ENCODE results near the gene ZSWIM6. TPM values are rescaled to one million over a fixed set of nuclear protein-coding genes. Genes with fewer than 3 reads are reported as not detected.

ZSWIM6 gene
- total and polyA plus RNA-seq, 2 experiments from 2014 or later, result 9.0 to 12.7 TPM

GRCh38 chr5:61587125-61587524, 255.1 kb downstream of the ZSWIM6 start:
- H3K36me3 ChIP-seq (replicated peaks; ENCODE audit: insufficient read depth, low read depth), result no peaks in the 10 kb centered on the region
- no peak overlapping the region for H3K27ac ChIP-seq
- no peaks in the 10 kb centered on the region for H3K9me3 ChIP-seq (ENCODE audit: low read depth)
- no peaks in the 10 kb centered on the region for H3K4me1 ChIP-seq (ENCODE audit: insufficient read depth)
- WGBS (ENCODE audit: low lambda C conversion rate, missing lambda C conversion rate), result 96% methylated on average over 6 of the region's 6 CpGs
- DNase-seq (ENCODE audit: low spot score), result no peak
- H2AFZ ChIP-seq, result no peak overlapping the region
- H3K27me3 ChIP-seq, result no peaks in the 10 kb centered on the region
- no peak for TF ChIP-seq EZH2 (IDR thresholded peaks at IDR 0.05; ENCODE audit: borderline replicate concordance)
- TF ChIP-seq CTCF (IDR thresholded peaks at IDR 0.05; ENCODE audit: poor library complexity), result no peak
- no peak for TF ChIP-seq EZH2phosphoT487 (IDR thresholded peaks at IDR 0.05; ENCODE audit: low read depth, severe bottlenecking, unreplicated experiment)
- no peak overlapping the region for H3K4me2 ChIP-seq
- H4K20me1 ChIP-seq (ENCODE audit: insufficient read depth, poor library complexity, severe bottlenecking), result no peaks in the 10 kb centered on the region
- H3K4me3 ChIP-seq, result no peak overlapping the region
- no peaks in the 10 kb centered on the region for H3K79me2 ChIP-seq
- no peaks in the 10 kb centered on the region for H3K9me2 ChIP-seq (replicated peaks; ENCODE audit: insufficient read depth)

- DNase-seq (ENCODE audit: low spot score), result no peak
- Histone ChIP-seq H3K9me3 (ENCODE audit: low read depth) (no peaks in the 10 kb centered on the region), H3K27me3 (no peaks in the 10 kb centered on the region), H3K36me3 (replicated peaks; ENCODE audit: insufficient read depth, low read depth) (no peaks in the 10 kb centered on the region), H3K9me2 (replicated peaks; ENCODE audit: insufficient read depth) (no peaks in the 10 kb centered on the region), H2AFZ (no peak overlapping the region), H3K79me2 (no peaks in the 10 kb centered on the region), H3K27ac (no peak overlapping the region), H3K4me1 (ENCODE audit: insufficient read depth) (no peaks in the 10 kb centered on the region), H4K20me1 (ENCODE audit: insufficient read depth, poor library complexity, severe bottlenecking) (no peaks in the 10 kb centered on the region), H3K4me3 (no peak overlapping the region), H3K4me2 (no peak overlapping the region)
- no peak for TF ChIP-seq CTCF (IDR thresholded peaks at IDR 0.05; ENCODE audit: poor library complexity)
- TF ChIP-seq EZH2phosphoT487 (IDR thresholded peaks at IDR 0.05; ENCODE audit: low read depth, severe bottlenecking, unreplicated experiment), result no peak
- TF ChIP-seq EZH2 (IDR thresholded peaks at IDR 0.05; ENCODE audit: borderline replicate concordance), result no peak
- WGBS (ENCODE audit: low lambda C conversion rate, missing lambda C conversion rate), result 86% methylated on average over 2 of the region's 2 CpGs
Observed at GRCh38 chr5:61588216-61588615, 256.2 kb downstream of the ZSWIM6 start.

- Histone ChIP-seq H3K9me2 (replicated peaks; ENCODE audit: insufficient read depth) (no peaks in the 10 kb centered on the region), H3K27ac (no peak overlapping the region), H3K4me2 (no peak overlapping the region), H3K79me2 (no peaks in the 10 kb centered on the region), H3K9me3 (ENCODE audit: low read depth) (no peaks in the 10 kb centered on the region), H3K36me3 (replicated peaks; ENCODE audit: insufficient read depth, low read depth) (no peaks in the 10 kb centered on the region), H3K27me3 (no peaks in the 10 kb centered on the region), H3K4me1 (ENCODE audit: insufficient read depth) (no peaks in the 10 kb centered on the region), H2AFZ (no peak overlapping the region), H4K20me1 (ENCODE audit: insufficient read depth, poor library complexity, severe bottlenecking) (no peaks in the 10 kb centered on the region), H3K4me3 (no peak overlapping the region)
- DNase-seq (ENCODE audit: low spot score), result no peak
- TF ChIP-seq EZH2 (IDR thresholded peaks at IDR 0.05; ENCODE audit: borderline replicate concordance) (no peak), EZH2phosphoT487 (IDR thresholded peaks at IDR 0.05; ENCODE audit: low read depth, severe bottlenecking, unreplicated experiment) (no peak), CTCF (IDR thresholded peaks at IDR 0.05; ENCODE audit: poor library complexity) (no peak)
- 62% methylated on average over 4 of the region's 4 CpGs for WGBS (ENCODE audit: low lambda C conversion rate, missing lambda C conversion rate)
Observed at GRCh38 chr5:61589946-61590345, 257.9 kb downstream of the ZSWIM6 start.

- Histone ChIP-seq H3K27ac (no peak overlapping the region), H3K4me1 (ENCODE audit: insufficient read depth) (no peaks in the 10 kb centered on the region), H3K4me2 (no peak overlapping the region), H3K9me3 (ENCODE audit: low read depth) (no peaks in the 10 kb centered on the region), H3K79me2 (no peaks in the 10 kb centered on the region), H3K4me3 (no peak overlapping the region), H4K20me1 (ENCODE audit: insufficient read depth, poor library complexity, severe bottlenecking) (no peaks in the 10 kb centered on the region), H3K27me3 (no peaks in the 10 kb centered on the region), H2AFZ (no peak overlapping the region), H3K36me3 (replicated peaks; ENCODE audit: insufficient read depth, low read depth) (no peaks in the 10 kb centered on the region), H3K9me2 (replicated peaks; ENCODE audit: insufficient read depth) (no peaks in the 10 kb centered on the region)
- no peak for DNase-seq (ENCODE audit: low spot score)
- WGBS (ENCODE audit: low lambda C conversion rate, missing lambda C conversion rate), result 95% methylated on average over 2 of the region's 2 CpGs
- no peak for TF ChIP-seq EZH2phosphoT487 (IDR thresholded peaks at IDR 0.05; ENCODE audit: low read depth, severe bottlenecking, unreplicated experiment)
- no peak for TF ChIP-seq EZH2 (IDR thresholded peaks at IDR 0.05; ENCODE audit: borderline replicate concordance)
- TF ChIP-seq CTCF (IDR thresholded peaks at IDR 0.05; ENCODE audit: poor library complexity), result no peak
Observed at GRCh38 chr5:61590473-61590872, 258.4 kb downstream of the ZSWIM6 start.
